Ectodermal cell (in vitro differentiated cells): Measurements from ENCODE around the gene HHAT.

ENCODE experiments used
- H3K27ac ChIP-seq: 2 replicates; pipeline ENCODE4 v1.7.0; 2013; ENCODE audit warnings: mild to moderate bottlenecking, low read depth, low read length; ENCODE audit not compliant: insufficient read depth, poor library complexity, severe bottlenecking
- H3K27me3 ChIP-seq: 2 replicates; pipeline ENCODE4 v1.7.0; 2013; ENCODE audit warnings: mild to moderate bottlenecking, low read length; ENCODE audit not compliant: insufficient read depth, control insufficient read depth, poor library complexity, severe bottlenecking
- H3K36me3 ChIP-seq: one replicate; pipeline ENCODE4 v1.7.0; 2013; ENCODE audit warnings: low read length; ENCODE audit not compliant: control insufficient read depth, insufficient read depth
- H3K4me1 ChIP-seq: one replicate; pipeline ENCODE4 v1.7.0; 2013; ENCODE audit warnings: low read length; ENCODE audit not compliant: control insufficient read depth, insufficient read depth
- H3K4me3 ChIP-seq: 2 replicates; pipeline ENCODE4 v1.7.0; 2013; ENCODE audit warnings: low read depth, low read length, control low read depth; ENCODE audit not compliant: insufficient read depth
- H3K9me3 ChIP-seq: 2 replicates; pipeline ENCODE4 v1.7.0; 2013; ENCODE audit warnings: mild to moderate bottlenecking, low read length, moderate library complexity; ENCODE audit not compliant: control insufficient read depth
- WGBS, 2 experiments: methylation state at CpG; one replicate each; pipeline ENCODE4 v1.1.7; 2013; ENCODE audit warnings: missing lambda C conversion rate in 2 of 2; 5-methylcytosine and 5-hydroxymethylcytosine counted together

HHAT gene

DNA sequence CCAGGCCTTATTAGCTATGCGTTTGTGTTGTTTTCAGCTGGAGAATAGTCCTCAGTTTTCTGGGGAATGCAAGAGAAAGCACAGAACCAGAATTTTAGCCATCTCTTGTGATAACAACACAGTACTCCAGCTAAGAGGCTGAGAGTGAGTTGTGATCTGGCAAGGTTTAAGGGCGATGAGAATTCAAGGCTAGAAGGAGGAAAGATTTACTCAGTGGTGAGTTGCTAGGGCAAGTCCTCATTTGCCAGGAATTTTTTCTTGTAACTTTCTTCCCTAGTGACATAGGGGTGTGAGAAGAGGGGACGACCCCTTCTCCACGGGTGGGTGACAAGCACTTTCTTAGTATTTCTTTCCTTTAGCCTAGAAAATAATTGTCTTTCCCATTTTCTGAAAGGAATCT lies 53.2 kb downstream of the HHAT start:
- 93 to 100% methylated on average over 2 to 4 of the region's 4 CpGs for WGBS, 2 experiments
- Histone ChIP-seq H3K27me3 (no peaks in the 10 kb centered on the region), H3K9me3 (no peaks in the 10 kb centered on the region), H3K4me1 (no peaks in the 10 kb centered on the region), H3K4me3 (no peak overlapping the region), H3K27ac (no peak overlapping the region), H3K36me3 (no peaks in the 10 kb centered on the region)

DNA sequence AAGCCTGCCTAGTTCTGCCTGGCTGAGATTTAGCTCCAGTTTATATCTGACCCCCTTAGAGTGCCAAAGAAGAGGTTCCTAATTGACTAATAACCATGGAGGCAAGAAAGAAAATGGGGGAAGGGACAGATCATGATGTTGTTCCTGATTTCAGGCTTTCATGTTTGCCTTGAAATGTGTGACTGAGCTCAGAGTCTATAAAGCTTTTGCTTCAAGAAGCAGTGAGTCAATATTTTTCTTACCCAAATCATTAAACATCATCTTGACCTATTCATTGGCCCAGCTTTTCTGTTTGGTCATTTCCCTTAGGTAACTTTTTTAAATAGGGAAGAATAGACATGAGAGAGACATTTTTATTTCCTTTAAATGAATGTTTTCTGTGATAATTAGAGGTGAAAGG lies 55.9 kb downstream of the HHAT start:
- Histone ChIP-seq H3K4me1 (no peaks in the 10 kb centered on the region), H3K9me3 (no peaks in the 10 kb centered on the region), H3K4me3 (no peak overlapping the region), H3K27me3 (no peaks in the 10 kb centered on the region), H3K27ac (no peak overlapping the region), H3K36me3 (no peaks in the 10 kb centered on the region)

DNA sequence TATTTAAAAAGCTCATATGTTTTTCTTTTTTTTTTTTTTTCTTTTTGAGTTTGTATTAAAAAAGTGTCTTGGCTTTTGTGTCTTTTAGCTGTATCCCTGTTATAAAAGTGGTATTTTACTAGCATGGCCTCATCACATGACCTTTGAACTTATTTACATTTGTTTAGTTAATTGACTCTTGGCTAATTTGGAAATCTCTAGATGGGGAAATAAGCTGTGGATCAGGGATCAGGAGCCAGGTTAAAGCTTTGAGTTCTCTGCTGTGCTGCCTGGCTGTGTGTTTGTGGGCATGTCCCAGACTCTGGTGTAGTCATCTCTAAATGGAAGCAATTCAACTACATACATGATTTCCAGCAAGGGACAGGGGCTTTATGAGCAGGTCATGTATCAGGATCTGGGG lies 56.5 kb downstream of the HHAT start:
- no peak overlapping the region for H3K27ac ChIP-seq
- H3K36me3 ChIP-seq, result no peaks in the 10 kb centered on the region
- no peaks in the 10 kb centered on the region for H3K4me1 ChIP-seq
- no peak overlapping the region for H3K4me3 ChIP-seq
- no peaks in the 10 kb centered on the region for H3K9me3 ChIP-seq
- no peaks in the 10 kb centered on the region for H3K27me3 ChIP-seq

DNA sequence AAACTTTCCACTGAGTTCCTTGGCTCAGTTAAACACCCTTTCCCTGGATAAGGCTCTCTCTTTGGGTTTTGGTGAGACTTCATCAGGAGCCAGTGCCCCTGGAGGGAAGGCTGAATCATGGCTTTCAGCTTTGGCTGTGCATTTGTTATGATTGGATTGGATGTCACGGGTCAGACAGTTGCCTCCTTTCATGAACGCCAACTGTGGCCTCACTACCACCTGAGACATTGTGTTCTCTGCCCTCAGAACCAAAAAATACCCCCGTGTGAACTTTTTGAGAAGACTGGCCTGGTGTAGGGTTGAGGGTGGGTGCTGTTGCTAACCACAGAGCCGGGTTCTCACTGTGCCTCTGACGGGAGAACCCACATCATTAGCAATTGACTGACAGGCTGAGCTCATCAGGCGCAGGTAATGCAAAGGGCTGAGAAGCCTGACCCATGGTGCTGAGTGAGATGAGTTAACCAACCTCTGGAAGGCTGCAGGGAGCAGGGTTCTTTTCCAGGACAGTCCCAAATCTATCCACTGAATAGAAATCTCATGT lies 65.6 kb downstream of the HHAT start:
- Histone ChIP-seq H3K27ac (no peak overlapping the region), H3K4me3 (no peak overlapping the region), H3K4me1 (no peaks in the 10 kb centered on the region), H3K36me3 (no peaks in the 10 kb centered on the region), H3K27me3 (no peaks in the 10 kb centered on the region), H3K9me3 (no peaks in the 10 kb centered on the region)
- 79 to 84% methylated on average over 6 of the region's 6 CpGs for WGBS, 2 experiments

DNA sequence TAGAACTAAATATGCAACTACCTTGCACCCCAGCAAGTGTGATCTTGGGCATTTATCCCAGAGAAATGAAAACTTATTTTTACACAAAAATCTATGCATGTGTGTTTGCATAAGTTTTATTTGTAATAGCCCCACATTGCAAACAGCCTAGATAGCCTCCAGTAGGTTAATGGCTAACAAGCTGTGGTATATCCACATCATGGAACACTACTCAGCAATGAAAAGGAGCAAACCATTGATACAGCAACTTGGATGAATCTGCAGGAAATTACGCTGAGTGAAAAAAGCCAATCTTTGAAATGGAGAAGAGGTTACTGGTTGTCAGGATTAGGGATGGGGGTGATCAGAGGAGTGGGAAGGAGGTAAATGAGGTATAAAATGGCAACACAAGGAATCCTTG lies 67.8 kb downstream of the HHAT start:
- H3K36me3 ChIP-seq, result no peaks in the 10 kb centered on the region
- H3K27me3 ChIP-seq, result no peaks in the 10 kb centered on the region
- no peaks in the 10 kb centered on the region for H3K9me3 ChIP-seq
- H3K4me3 ChIP-seq, result no peak overlapping the region
- H3K27ac ChIP-seq, result no peak overlapping the region
- WGBS, 2 experiments, result 89 to 94% methylated on average over 1 of the region's 1 CpG
- H3K4me1 ChIP-seq, result no peaks in the 10 kb centered on the region

DNA sequence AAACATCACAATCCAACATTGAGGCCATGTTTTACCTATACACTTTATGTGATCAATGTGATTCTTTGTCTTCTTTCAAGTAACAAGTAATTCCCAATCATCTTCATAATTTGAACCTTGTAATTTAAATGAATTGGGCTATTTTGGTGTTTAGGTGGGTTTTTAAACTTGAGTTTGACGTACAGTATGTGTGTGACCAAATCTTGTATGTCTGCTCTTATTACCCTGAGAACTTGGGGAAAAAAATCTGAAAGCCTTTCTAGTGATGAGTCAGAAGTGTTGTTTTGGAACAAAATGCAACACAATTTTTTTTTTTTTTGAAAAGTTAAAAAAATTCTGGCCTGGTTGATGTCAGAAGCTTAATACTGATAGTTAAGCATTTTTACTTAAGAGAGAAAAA lies 68.5 kb downstream of the HHAT start:
- Histone ChIP-seq H3K27ac (no peak overlapping the region), H3K36me3 (no peaks in the 10 kb centered on the region), H3K27me3 (no peaks in the 10 kb centered on the region), H3K4me3 (no peak overlapping the region), H3K4me1 (no peaks in the 10 kb centered on the region), H3K9me3 (no peaks in the 10 kb centered on the region)
- WGBS, 2 experiments, result 94 to 100% methylated on average over 1 of the region's 1 CpG

DNA sequence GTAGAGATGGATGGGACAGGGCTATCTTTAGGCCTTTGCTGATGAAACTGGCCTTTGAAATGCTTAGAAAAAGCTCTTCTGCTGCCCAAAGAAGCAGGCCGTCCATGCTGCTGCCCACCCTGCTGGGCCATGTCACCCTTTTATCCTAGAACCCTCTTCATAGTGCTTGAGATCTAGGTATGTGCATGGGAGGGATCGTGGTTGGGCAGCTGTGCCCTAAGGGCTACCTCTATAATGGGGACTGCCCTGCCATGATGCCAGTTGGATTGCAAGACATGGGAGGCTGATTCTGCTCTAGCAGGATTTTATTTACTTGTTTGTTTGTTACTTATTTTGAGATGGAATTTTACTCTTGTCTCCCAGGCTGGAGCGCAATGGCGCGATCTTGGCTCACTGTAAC lies 69.0 kb downstream of the HHAT start:
- Histone ChIP-seq H3K27me3 (no peaks in the 10 kb centered on the region), H3K4me1 (no peaks in the 10 kb centered on the region), H3K4me3 (no peak overlapping the region), H3K27ac (no peak overlapping the region), H3K9me3 (no peaks in the 10 kb centered on the region), H3K36me3 (no peaks in the 10 kb centered on the region)
- 91 to 93% methylated on average over 5 of the region's 5 CpGs for WGBS, 2 experiments

DNA sequence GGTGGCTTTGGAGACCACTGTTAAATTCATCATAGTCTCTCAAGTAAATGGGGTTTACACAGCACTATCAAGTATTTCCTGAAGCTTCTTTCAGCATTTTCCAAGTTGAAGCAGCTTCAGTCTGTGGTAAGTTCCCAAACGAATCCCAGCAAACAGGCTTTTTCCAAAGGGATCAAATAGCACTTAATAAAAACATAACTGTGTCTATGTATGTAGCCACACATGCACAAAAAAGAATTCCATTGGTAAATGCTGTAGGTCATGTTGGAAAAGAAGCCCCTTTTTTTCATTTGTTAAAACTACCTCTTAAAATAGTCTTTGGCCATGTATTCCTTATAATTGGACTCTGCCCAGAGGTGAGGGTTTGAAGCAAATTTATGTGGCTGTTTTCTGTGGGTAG lies 69.8 kb downstream of the HHAT start:
- Histone ChIP-seq H3K4me3 (no peak overlapping the region), H3K27ac (no peak overlapping the region), H3K4me1 (no peaks in the 10 kb centered on the region), H3K9me3 (no peaks in the 10 kb centered on the region), H3K27me3 (no peaks in the 10 kb centered on the region), H3K36me3 (no peaks in the 10 kb centered on the region)
- 94 to 96% methylated on average over 1 of the region's 1 CpG for WGBS, 2 experiments

DNA sequence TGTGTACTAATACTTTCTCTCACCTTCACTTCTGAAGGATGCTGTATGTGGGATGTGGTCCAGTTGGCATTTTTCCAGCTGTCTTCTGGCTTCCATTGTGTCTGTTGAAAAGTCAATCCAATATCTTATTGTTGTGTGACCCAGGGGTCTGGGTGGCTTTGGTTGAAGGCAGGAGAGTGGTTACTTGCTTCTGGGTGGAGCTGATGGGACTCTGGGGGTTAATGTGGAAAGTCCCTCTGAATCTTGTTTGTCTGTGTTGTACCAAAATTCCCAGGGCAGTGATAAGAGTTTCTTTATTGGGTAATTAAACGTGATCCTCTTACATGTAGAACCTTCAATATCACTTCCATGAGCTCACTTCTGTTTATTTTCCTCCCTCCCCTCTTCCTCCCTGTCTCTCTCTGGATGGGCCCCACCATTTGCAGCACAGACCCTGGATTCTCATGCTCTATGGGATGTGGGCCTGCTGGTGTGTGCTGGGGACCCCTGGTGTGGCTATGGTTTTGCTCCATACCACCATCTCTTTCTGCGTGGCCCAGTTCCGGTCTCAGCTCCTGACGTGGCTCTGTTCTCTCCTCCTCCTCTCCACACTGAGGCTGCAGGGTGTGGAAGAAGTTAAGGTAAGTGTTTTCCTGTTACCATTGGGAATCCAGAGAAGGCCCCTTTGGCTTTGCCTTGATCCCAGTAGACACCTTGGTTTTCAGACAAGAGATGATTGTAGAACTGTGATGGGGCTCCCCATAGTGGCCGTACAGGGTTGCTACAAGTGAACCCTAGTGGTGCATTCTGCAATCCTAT lies 71.5 kb downstream of the HHAT start:
- Histone ChIP-seq H3K27me3 (no peaks in the 10 kb centered on the region), H3K36me3 (no peaks in the 10 kb centered on the region), H3K27ac (no peak overlapping the region), H3K9me3 (no peaks in the 10 kb centered on the region), H3K4me1 (no peaks in the 10 kb centered on the region), H3K4me3 (no peak overlapping the region)
- WGBS, 2 experiments, result 56 to 63% methylated on average over 5 of the region's 5 CpGs

DNA sequence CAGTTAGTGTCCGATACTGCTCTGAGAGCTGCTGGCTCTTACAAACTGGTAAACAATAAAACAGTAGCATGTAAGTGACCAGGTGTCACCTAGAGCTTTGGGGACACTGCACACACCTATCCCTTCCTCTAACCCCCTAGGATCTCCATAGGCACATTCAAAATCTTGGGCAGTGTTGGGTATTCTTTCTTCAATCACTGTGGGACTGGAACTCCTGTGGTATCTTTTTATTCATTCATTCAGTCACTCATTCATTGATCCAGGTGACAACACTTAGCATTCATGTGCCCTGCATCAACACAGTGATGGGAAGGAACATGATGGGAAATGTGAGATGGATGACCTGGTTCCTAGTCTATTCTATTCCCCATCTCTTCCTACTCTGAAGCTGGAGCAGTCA lies 73.9 kb downstream of the HHAT start:
- Histone ChIP-seq H3K27me3 (no peaks in the 10 kb centered on the region), H3K4me3 (no peak overlapping the region), H3K4me1 (no peaks in the 10 kb centered on the region), H3K27ac (no peak overlapping the region), H3K9me3 (no peaks in the 10 kb centered on the region), H3K36me3 (no peaks in the 10 kb centered on the region)
- WGBS, 2 experiments, result 89 to 92% methylated on average over 1 of the region's 1 CpG
